Measurements from ENCODE around the gene TBC1D14. TPM values are rescaled to one million over a fixed set of nuclear protein-coding genes. Genes with fewer than 3 reads are reported as not detected.

Gene TBC1D14
- total RNA-seq, 4 donors from 2014 or later, result 39.0 to 48.4 (median 43.7) TPM

DNA sequence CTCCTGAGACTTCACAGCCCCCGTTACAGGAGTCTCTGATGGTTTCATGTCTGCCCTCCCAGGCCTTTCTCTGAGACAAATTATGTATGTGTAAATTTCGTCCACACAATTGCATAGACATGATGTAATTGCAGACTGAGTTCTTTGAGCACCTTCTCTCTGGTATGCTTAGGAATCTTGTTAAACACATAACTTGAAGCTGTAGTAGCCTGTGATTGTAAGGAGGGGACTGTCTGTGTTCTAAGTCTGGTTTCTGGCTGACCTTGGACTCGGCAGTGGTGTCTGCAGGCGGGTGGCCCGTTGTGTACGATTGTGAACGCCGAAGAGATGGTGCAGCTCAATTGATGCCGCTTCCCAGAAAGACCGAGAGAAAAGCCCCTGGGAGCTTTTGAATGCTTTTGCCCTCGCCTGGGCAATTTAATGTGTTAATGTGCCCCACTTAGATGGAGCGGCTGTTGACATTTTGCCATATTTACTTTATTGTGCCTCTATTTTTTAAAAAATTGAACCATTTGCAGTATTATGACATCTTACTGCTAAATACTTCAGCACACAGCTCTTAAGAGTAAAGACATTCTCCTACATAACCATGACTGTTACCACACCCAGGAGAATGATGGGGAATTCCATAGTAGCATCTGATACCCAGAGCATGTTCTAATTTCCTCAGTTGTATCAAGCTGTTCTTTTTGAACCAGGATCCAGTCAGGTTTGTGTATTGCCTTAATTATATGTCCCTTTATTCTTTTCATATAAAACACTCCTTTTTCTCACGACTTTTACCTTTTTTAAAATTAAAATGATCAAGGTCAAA lies 75.2 kb downstream of the TBC1D14 start:
- TF ChIP-seq, protein P1, sequence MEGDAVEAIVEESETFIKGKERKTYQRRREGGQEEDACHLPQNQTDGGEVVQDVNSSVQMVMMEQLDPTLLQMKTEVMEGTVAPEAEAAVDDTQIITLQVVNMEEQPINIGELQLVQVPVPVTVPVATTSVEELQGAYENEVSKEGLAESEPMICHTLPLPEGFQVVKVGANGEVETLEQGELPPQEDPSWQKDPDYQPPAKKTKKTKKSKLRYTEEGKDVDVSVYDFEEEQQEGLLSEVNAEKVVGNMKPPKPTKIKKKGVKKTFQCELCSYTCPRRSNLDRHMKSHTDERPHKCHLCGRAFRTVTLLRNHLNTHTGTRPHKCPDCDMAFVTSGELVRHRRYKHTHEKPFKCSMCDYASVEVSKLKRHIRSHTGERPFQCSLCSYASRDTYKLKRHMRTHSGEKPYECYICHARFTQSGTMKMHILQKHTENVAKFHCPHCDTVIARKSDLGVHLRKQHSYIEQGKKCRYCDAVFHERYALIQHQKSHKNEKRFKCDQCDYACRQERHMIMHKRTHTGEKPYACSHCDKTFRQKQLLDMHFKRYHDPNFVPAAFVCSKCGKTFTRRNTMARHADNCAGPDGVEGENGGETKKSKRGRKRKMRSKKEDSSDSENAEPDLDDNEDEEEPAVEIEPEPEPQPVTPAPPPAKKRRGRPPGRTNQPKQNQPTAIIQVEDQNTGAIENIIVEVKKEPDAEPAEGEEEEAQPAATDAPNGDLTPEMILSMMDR (IDR thresholded peaks at IDR 0.05; ENCODE audit: low read depth), result no peak

DNA sequence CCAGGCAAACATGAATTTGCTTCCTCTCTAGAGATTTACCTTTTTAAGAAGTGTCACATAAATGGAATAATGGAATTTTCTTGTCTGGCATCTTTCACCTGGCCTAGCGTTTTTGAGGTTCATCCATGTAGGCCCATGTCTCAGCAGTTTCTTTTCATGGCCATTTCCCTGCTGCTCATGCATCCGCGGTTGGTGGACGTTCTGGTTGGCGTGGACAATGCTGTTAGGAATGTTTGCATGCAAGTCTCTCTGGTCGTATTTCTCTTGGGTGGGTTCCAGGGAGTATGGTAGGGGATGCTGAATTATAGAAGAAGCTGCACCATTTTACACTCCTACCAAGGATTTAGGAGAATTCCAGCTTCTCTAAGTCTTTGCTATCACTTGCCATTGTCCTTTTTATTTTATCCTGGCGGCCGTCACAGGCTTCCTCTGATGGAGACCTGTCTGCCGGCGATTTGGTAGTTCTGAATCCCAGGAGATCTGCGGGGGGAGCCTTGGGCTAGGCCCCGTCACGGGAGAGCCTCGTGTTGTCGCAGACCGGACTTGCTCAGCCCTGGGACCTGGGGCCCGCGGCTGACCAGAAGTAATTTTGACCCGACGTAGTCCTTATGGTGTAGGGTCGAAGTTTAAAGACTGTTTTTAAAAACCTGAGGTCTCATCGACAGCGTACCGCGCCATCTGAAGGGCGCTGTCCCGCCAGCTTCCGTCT lies 76.6 kb downstream of the TBC1D14 start:
- TF ChIP-seq, protein P1 (IDR thresholded peaks at IDR 0.05; ENCODE audit: low read depth), result no peak

DNA sequence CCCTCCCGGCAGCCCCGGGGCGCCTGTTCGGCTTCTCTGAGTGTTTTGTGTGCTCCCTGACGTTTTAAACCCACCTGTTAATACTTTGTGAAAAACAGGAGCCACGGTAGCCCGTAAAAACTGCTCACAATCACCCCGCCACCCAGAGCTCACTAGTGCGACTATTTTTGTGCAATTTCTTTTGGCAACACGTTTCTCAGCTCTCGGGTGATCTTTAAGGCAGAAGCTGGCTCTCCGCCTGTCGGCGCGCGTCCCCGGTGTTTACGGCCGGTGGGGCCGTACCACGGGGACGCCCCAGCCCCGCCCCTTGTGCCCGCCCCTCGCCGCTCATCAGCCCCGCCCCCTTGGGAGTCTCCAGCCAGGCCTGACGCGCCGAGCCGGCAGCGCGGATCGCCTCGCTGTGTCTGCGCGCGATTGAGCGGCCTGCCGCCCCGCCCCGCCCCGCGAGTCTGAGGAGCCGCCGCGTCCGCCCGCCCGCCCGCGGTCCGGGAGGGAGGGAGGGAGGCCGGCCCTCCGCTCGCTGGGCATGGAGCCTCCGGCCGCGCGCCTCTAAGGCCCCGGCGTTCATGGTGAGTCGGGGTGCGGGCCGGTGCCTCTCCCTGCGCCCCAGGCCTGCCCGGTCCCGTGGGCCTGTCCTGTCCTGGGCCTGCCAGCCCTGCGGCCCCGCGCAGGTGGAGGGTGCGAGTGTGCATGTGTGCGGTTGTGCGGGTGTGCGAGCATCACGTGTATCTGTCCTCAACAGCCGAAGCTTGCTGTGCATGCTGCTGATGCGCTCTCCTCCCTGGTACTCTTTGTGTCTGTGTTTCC lies 77.4 kb downstream of the TBC1D14 start:
- TF ChIP-seq, protein P1 (IDR thresholded peaks at IDR 0.05; ENCODE audit: low read depth), result no peak

DNA sequence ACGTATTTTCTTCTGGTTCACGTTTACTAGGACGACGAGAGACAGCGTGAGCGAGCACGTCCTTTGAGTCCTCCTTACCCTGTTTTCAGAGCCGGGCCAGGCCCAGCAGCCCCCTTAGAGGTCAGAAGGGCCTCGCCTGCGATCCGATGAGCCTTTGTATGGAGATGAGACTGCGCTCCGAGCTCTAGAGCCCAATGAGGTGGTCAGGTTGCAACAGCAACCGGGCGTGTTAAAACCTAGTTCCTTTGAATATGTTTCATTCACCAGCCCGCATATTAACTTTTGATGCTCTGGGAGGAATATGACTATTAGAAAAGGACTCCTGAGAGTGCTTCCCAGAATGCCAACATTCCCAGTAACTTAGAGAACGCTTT lies 77.9 kb downstream of the TBC1D14 start:
- TF ChIP-seq, protein P1 (IDR thresholded peaks at IDR 0.05; ENCODE audit: low read depth), result no peak

DNA sequence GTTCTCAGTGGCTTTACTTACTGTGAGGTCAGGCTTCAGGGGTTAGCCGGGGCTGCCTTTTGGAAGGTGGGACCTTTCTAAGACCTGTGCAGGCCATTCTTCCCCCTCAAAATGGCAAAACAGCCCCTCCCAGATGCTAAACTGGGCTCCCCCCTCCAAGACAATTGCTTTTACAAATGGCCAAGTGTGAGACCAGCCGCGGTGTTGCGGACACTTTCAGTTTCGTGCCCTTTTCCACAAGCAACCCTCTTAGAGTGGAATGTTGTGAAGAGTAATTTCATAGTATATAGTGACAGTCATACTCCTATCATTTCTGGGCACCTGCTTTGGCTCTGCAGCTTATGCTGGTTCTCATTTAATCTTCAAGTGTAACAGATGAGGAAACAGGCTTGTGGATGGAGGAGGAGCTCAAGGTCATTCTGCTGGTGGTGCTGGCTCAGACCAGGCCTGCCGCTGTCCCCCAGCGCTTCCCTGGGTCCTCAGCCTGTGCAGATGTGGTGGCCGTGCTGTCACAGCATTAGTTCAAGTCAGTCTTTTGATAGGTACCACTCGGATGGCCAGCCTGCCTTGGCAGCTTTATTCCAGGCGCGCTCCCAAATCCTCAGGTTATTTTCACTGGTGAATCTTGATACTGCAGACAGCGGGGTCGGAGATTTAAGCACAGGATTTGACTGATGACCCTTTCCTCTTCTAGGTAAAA lies 78.5 kb downstream of the TBC1D14 start:
- TF ChIP-seq, protein P1 (IDR thresholded peaks at IDR 0.05; ENCODE audit: low read depth), result no peak

DNA sequence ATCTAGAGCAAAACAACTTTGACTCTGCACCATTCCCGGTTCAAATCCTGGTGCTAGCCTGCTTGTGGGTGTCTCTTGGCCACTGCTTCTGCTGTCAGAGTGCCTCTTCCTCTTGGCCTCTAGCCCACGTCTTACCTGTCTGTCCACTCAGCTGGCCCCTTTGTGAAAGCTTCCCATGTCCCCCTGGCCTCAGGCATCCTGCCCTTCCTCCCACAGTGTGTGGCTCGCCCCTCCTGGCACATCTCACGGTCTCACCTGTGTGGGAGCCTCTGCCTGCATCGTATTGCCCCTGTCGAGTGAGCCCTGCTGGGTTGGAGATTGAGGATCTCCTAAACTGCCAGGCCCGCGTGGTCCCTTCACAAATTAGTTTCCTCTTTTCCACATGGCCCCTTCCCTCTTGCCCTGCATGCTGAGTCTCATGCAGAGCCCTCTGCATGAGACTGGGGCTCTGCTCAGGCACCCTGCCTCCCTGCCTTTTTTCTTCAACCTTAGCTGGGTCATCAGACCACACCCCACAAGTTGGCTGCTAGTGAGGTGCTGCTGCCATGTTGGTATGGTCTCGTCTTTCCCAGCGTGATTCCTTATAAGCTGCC lies 79.8 kb downstream of the TBC1D14 start:
- TF ChIP-seq, protein P1 (IDR thresholded peaks at IDR 0.05; ENCODE audit: low read depth), result no peak

All from subcutaneous adipose tissue (tissue), 4 donors.